GM21825 (cell line): ENCODE results near the gene PCSK5.
"Not testable (repeated sequence)": the region's sequence is repeated elsewhere in the genome, so short reads cannot be mapped to it uniquely, and the experiment has no call there.

Experiments used
- ATAC-seq: cut with Tn5 transposase; IDR thresholded peaks from one replicate; pipeline ENCODE4 v1.9.1; 2021; ENCODE audit warnings: mild to moderate bottlenecking, moderate library complexity; ENCODE audit not compliant: unreplicated experiment

PCSK5 gene

DNA sequence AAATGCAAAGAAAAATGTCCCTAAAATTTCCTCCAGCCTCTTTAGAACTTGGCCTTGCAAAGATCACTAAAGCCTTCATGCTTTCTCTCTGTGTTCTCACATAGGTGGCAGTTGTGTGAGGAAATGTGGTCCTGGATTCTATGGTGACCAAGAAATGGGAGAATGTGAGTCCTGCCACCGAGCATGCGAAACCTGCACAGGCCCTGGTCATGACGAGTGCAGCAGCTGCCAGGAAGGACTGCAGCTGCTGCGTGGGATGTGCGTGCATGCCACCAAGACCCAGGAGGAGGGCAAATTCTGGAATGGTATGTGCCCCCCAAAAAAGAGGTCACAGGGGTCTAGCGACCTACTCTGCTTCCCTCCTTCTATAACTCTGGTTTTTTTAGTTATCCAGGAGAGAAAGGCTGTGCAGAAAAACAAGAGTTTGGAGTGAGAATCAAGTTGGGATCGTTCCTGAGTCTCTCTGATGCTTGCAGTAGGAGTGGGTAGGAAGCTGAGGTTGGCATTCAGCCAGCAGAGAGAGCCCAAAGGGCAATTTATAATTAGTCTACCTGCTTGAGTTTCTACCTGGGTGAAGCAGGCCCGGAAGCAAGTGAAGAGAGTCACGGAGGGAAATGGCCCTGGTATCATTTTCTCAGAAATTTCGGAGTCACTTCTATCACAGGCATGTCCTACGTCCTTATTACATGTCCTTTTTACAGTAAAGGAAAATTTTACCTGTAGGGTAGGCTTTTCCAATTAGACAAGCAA lies 406.3 kb downstream of the PCSK5 start:
- no peak for ATAC-seq

DNA sequence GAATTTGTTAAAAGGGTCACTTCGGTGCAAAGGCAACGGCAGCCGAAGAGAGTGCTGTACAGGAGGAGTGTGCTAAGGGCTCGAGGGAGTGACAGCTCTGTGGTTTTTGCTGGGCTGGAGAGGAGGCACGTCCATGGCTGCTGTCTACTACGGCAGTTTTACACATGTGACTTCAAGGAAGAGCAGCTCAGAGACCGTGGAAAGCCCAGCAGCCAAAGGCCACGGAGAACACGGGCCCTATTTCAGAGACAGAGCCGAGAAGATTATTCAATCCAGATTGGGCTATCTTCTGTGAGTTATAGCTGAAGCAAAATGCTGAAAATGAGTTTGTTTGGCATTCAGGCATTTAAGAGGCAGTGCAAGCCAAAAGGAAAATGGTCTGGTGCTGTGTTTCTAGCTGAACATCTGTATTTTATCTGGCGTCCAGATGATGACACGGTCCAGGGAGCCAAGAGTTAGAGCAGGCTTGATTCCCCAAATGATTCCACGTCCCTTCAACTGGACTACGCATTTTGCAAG lies 407.3 kb downstream of the PCSK5 start:
- ATAC-seq = no peak

DNA sequence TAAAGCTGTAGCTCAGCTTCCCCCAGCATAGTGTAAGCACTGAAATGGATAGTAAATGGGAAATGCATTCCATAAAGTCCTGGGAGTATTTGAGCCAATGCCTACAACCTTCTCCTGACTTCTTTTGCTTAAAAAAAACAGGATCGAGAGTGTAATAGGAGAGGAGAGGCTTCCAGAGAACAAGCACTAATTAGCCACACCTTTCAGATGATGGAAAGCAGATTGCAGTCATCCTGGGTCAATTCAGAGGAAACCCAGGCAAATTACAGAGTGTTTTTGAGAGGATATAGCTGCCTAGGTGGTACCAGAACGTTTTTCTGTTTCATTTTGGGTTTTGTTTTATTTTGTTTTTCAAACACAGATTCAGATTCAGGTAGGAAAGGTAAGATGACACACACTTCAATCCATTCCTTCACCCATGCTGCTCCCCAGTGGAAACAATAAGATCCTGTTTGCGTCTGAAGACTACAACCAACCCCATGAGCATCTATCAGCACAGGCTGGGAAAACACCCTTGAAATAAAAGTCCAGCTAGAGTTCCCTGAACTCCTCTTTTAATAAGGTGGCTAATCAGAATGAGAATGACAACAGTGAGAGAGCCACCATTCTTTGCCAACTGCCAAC lies 408.2 kb downstream of the PCSK5 start:
- no peak for ATAC-seq

DNA sequence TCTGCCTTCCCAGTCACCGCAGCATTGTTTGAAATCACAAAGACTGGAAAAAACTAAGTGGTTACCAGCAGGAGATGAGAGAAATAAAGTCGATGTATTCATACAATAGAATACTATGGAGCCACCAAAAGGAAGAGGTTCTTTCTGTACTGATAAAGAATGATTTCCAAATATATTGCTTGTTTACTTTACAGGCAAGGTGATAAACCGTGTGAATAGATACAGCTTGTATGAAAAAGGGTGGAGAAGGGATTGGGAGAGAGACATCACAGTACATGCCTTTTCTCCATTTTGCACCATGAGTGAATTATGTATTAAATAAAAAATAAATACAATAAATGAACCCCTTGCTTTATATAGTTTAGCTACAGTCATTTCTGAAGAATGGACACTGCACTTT lies 412.1 kb downstream of the PCSK5 start:
- no peak for ATAC-seq

DNA sequence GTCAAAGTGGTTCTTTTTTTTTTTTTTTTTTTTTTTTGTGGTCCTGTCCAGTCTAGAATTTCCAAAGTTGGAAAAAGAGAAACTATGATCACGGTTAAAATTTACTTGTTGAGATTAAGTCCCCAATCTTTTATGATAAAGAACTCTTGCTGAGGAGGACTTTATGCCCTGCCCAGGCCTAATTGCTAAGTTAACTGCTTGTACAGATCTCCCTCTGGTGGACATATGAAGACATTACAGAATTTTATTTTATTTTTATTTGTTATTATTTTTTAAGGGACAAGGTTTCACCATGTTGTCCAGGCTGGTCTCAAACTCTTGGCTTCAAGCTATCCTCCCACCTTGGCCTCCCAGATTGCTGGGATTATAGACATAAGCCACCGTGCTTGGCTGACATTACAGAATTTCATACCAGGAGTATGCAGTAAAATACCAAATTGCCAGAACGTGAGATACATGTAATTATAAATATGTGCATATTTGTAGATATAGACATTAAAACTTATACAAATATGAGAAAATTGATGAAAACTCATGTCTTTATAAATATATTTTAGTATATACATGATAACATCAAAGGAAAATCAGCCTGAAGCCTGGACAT lies 412.6 kb downstream of the PCSK5 start:
- no peak for ATAC-seq

DNA sequence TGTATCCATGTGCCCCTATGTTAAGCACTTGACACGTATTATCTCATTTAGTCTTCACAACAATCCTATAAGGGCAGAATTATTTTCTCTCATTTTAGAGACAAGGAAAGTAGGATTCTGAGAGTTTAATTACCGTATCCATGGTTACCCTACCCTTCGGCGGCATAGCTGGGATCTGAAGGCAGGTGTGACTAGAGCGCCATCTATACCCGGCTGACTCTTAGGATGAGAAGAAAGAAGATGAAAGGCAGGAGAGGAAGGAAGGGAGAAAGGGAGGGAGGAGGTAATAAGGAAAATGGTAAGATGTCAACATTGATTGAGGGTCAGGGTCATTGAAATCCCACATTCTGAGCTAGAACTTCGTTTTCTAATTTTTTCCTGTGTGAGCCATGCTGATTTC lies 416.6 kb downstream of the PCSK5 start:
- ATAC-seq = not testable (repeated sequence)

DNA sequence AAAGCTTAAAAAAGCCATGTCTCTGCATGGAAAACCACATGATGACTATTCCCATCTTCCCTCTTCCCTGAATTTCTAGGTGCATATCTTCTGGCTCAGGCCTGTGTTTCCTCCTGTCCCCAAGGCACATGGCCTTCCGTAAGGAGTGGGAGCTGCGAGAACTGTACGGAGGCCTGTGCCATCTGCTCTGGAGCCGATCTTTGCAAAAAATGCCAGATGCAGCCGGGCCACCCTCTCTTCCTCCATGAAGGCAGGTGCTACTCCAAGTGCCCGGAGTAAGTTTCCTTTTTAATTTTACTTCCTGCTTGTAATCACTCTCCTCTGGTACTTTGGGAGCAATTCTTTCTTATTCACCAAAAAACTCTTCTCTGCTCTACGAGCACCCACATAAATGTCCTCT lies 420.1 kb downstream of the PCSK5 start:
- no peak for ATAC-seq

DNA sequence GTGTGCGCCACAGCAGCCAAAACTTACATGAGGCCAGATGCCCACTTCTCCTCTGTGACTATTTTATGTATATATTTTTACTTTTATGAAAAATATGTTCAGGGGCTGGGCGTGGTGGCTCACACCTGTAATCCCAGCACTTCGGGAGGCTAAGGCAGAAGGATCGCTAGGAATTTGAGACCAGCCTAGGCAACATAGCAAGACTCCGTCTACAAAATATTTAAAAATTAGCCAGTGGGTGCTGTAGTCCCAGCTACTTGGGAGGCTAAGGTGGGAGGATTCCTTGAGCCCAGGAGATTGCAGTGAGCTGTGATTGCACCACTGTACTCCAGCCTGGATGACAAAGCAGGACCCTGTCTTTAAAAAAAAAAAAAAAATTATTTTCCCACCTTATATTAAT lies 420.5 kb downstream of the PCSK5 start:
- ATAC-seq = no peak

DNA sequence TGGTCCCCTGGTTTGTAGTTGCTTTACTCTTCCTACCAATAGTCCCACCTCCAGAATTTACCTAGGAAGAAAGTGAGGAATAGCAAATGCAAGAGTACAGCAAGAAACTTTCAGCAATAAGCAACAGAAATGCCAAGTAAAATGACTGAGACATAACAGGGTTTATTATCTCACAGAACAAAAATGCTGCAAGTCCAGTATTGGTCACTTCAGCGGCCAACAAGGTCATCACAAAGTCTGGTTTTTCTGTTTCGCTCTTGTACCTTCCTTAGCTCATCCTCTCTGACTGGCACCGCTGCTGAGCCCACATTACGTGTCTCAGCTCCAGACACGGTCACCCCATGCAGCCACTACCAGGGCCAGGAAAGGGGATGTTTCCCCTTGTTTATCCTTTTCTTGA lies 421.1 kb downstream of the PCSK5 start:
- ATAC-seq = no peak

DNA sequence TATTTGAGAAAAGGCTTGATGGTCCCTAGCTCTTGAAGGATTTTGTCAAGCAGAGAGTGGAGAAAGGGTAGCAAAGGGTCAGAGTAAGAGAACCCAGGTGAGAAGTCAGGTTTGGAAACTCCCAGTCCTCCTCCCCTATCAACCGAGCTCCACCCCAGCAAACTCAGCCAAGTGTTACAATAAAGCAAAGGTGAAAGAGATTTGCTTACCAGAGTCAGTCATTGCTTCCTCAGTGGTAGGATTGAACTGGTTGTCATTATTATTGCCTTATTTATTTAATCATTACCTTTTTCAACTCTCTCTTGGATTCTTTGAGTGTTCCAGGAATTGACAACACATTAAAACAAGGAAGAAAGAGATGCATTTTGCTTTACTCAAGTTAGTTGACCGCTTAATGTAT lies 423.3 kb downstream of the PCSK5 start:
- ATAC-seq = no peak

DNA sequence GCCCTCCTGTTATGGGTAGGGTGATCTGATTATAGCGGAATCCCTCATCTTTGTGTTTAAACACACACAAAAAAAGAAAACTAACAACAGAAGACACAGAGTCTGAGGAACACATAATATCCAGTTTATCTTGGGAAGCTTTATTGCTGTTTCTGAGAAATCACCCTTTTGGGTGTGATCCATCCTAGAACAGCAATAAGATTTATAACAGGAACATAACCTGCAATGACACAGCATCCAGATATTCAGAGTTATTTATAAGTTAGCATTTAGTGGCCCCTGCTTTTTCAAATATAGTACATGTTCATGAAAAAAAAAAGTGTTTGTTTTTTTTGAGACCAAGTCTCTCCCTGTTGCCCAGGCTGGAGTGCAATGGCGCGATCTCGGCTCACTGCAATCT lies 423.8 kb downstream of the PCSK5 start:
- ATAC-seq = no peak

DNA sequence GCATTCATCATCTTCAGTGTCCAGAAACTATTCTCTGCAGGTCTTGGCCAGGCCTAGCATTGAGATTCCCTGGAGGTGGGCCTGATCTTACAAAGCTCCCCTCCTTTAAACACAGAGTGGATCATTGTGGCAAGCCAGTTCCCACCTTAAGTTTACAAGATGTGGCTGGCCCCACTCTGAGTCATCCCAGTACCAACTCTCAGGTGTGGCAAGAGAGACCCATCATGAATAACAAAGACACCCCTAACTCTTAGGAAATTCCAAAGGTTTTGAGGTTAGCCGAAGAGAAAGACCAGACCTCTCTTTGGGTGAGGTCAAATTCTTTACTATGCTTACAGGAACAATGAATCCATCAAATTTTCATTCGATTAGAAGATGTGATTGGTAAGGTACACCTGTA lies 425.6 kb downstream of the PCSK5 start:
- ATAC-seq = no peak

DNA sequence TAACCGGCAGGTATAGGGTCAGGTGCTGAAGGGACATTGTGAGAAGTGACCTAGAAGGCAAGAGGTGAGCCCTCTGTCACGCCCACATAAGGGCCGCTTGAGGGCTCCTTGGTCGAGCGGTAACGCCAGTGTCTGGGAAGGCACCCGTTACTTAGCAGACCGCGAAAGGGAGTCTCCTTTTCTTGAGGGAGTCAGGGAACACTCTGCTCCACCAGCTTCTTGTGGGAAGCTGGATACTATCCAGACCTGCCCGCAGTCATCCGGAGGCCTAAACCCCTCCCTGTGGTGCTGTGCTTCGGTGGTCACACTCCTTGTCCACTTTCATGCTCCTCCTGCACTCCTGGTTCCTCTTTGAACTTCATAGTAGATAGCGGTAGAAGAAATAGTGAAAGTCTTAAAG lies 429.0 kb downstream of the PCSK5 start:
- not testable (repeated sequence) for ATAC-seq

DNA sequence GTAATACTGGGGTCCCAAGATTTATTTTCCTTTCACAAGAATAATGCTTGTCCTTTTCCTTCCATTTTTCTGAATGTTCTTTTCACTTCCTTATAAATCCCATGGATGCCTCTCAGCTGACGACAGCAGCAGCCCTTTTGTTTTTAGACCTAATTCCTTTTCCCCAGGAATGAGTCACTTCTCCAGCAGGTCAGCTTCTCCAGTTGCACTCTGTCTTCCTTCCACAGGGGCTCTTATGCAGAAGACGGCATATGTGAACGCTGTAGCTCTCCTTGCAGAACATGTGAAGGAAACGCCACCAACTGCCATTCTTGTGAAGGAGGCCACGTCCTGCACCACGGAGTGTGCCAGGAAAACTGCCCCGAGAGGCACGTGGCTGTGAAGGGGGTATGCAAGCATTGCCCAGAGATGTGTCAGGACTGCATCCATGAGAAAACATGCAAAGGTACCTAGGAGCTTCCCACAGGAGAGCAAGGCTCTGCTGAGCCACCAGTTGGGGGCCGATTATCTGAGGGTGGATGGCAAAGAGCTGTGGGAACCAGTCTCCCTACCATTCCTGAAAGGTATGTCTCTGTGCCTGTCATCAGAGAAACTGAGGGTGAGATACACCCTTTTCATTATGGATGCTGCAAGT lies 430.8 kb downstream of the PCSK5 start:
- ATAC-seq = no peak

DNA sequence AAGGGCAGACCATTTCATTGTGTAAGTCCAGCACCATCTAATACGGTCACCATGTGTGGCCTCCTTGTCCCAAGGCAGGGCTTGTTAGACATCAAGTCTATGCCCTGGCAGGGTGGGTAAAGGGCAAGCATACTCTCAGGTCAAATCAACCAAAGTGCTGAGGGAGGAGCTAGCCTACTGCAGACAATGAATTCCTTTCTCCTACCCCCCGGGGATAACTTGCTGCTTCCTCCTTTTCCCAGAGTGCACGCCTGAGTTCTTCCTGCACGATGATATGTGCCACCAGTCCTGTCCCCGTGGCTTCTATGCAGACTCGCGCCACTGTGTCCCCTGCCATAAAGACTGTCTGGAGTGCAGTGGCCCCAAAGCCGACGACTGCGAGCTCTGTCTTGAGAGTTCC lies 432.3 kb downstream of the PCSK5 start:
- ATAC-seq = no peak

DNA sequence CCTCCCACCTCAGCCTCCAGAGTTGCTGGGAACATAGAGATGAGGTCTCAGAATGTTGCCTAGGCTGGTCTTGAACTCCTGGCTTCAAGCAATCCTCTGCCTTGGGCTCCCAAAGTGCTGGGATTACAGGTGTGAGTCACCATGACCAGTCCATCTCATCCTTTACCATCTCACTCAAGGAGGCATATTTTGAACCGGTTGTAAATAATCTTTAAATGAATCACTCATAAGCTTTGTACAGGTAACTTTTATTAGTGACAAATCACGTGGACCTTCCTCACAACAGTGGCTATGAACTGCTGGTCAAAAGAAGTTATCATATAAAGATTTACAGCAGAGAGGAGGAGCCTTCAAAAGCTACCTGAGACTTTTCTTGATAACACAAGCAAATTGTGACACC lies 433.0 kb downstream of the PCSK5 start:
- ATAC-seq = no peak

DNA sequence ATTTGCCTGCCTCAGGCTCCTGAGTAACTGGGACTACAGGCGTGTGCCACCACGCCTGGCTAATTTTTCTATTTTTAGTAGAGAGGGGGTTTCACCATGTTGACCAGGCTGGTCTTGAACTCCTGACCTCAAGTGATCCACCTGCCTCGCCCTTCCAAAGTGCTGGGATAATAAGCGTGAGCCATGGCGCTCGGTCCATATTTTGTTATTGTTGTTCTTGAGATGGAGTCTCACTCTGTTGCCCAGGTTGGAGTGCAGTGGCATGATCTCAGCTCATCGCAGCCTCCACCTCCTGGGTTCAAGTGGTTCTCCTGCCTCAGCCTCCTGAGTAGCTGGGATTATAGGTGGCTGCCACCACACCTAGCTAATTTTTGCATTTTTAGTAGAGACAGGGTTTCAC lies 433.6 kb downstream of the PCSK5 start:
- not testable (repeated sequence) for ATAC-seq

DNA sequence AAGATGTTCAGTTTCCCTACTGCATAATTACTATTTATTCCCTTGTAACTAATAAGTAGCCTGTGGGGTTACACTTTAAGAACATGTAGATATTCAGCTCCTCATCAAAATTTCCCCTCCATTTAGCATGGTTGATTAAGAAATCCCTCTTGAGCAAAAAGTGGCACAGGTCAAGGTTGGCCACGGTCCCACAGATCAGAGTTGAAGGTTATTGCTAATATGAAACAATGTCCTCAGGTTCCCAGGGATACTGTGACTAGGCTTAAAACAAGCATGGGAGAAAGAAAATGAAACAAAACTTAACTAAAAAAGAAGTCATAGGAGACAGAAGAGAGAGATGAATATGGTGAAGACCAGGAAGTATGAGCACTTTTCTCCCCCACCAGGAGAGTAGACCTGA lies 439.6 kb downstream of the PCSK5 start:
- ATAC-seq = no peak

DNA sequence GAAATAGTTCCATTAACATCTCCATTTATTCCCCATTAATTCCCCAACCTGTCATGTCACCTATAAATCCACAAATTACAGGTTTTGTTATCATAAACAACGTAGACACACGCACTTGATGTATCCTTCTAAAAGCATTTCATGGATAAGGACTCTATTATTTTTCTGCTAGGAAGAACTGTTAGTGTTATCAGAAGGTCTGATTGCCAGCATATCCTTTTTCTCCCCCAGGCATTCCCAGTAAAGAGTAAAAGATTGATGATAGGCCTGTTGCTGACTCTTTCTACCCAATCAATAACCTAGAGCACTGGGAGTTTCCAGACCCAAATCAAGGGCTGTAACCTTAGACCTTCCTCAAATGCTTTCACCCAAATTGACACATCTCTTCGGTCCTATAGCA lies 442.9 kb downstream of the PCSK5 start:
- ATAC-seq = no peak

DNA sequence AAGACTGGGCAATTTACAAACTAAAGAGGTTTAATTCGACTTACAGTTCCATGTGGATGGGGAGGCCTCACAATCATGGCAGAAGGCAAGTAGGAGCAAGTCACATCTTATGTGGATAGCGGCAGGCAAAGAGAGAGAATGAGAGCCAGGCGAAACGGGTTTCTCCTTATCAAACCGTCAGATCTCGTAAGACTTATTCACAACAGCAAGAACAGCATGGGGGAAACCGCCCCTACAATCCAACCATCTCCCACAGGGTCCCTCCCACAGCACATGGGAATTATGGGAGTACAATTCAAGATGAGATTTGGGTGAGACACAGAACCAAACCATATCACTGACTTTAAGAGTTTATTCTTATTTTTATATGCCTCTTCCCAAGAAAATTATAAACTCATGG lies 443.5 kb downstream of the PCSK5 start:
- no peak for ATAC-seq

DNA sequence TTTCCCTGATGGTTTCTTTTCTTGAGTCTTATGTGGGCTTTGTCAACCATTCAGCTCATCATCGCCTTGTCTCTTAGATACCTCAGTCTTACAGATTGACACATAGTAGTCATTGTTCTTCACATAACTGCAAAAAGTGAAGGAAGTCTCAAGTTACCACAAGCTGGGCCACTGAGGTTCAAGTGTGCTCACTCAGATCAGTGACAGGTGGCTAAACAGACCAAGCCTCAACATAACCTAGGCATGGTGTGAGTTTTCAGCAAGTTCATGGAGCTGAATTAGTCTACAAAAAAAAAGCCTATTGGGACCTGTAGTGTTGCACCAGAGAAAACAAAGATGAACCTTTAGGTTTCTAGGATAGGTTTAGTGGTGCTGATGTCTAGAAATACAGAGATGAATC lies 445.6 kb downstream of the PCSK5 start:
- no peak for ATAC-seq

DNA sequence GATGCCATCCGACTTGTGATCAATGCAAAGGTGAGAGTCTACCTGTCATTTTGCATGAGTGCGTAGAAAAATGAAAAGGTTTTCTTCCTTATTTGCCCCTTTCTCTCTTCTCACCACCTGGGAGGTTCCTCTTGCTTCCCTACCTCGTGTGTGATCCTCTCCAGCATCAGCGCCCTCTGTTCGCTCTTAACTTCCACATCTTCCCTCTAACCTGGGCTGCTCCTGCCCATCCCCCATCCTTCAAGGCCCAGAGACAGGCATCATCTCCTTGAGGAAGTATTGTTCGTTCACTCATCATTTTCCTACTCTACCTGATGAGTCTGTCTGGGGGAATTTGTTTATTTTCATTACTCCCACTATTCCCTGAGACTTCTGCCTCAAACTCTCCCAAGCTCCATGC lies 447.9 kb downstream of the PCSK5 start:
- ATAC-seq = no peak
